Omental fat pad (tissue), 4 donors: ENCODE results near the gene NCAPD3. TPM values are rescaled to one million over a fixed set of nuclear protein-coding genes. Genes with fewer than 3 reads are reported as not detected.

Experiments used
- ATAC-seq: fragments of 150-250 bp; one replicate; pipeline ENCODE4 v1.9.1; 2016; ENCODE audit warnings: mild to moderate bottlenecking, moderate library complexity; ENCODE audit not compliant: low FRiP score
- DNase-seq: peaks from one replicate; pipeline ENCODE4 v3.0.0-alpha.2; 2019; ENCODE audit warnings: low spot score
- CTCF ChIP-seq, 3 donors: fragments of 450-650 bp; IDR thresholded peaks; one replicate each; pipeline ENCODE4 v1.5.1; 2016 to 2017; ENCODE audit warnings: antibody characterized with exemption in 3 of 3, mild to moderate bottlenecking in 3 of 3, moderate library complexity in 2 of 3
- total RNA-seq, 4 donors: library from RNA; depleted of rRNA; stranded (reverse); fragments of >200 nt; gene quantifications; one replicate each; pipeline ENCODE4 v1.1.0, GENCODE V29; 2016

Gene NCAPD3
- total RNA-seq, 4 donors from 2014 or later = 10.4 to 14.3 (median 11.2) TPM

- ATAC-seq (no peak), DNase-seq (no peak)
- TF ChIP-seq CTCF (IDR thresholded peaks at IDR 0.05) = no peak
Measured at GRCh38 chr11:134110252-134110815, 113.4 kb downstream of the NCAPD3 start.

Other genes with a start within 250 kb of the NCAPD3 start
- gene JAM3, start 154.9 kb downstream of the NCAPD3 start, total RNA-seq = 10 to 100 TPM; 17.2 to 33.1 (median 20.0) TPM
- 10 to 100 TPM; 25.4 to 52.8 (median 37.0) TPM for gene VPS26B, start 704 bp upstream of the NCAPD3 start, total RNA-seq
- 10 to 100 TPM; 26.9 to 76.5 (median 59.6) TPM for gene THYN1, start 29.4 kb upstream of the NCAPD3 start, total RNA-seq
- gene ACAD8, start 29.6 kb upstream of the NCAPD3 start, total RNA-seq = 10 to 100 TPM; 21.4 to 33.4 (median 28.2) TPM
- not detected for gene GLB1L3, start 52.4 kb upstream of the NCAPD3 start, total RNA-seq
- gene GLB1L2, start 108.0 kb upstream of the NCAPD3 start, total RNA-seq = 1 to 10 TPM; 1.8 to 5.5 (median 2.4) TPM
- gene B3GAT1, start 188.3 kb upstream of the NCAPD3 start, total RNA-seq = under 1 TPM; 0.19 to 0.72 (median 0.55) TPM